ENCODE data around the gene ABCD3. TPM values are rescaled to one million over a fixed set of nuclear protein-coding genes. Genes with fewer than 3 reads are reported as not detected.

ABCD3 gene
- total and polyA plus RNA-seq, 2 of the 13 experiments (the other 11 are each of a cell fraction or from before 2014, with no cell fraction given), result 27.5 to 166 TPM

DNA sequence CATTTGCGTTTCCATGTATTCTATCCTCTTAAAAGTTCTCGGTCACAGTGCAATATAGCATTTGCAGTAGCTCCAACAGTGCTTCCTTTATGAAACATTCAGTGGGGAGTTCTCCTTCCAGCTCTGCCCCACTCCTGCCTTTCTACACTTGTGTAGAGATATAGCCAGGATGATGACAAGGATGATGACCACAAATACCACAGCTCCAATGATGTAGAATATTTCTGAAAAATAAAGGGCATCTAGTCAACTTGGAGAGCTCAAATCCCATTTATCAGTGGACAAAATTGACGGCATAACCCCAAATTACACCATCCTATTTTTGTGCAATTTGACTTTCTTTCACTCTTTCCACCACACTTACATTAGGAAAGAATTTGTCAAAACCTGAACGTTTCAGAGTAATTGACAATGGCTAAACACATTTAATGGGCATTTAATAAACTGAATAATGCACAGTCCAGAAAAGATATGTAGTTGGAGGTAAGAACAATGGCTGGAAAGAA is 112.2 kb downstream of the ABCD3 start:
- no peak for TF ChIP-seq ZNF614 (CRISPR knock-in tag; IDR thresholded peaks at IDR 0.05; ENCODE audit: borderline replicate concordance)
- TF ChIP-seq, protein P1, sequence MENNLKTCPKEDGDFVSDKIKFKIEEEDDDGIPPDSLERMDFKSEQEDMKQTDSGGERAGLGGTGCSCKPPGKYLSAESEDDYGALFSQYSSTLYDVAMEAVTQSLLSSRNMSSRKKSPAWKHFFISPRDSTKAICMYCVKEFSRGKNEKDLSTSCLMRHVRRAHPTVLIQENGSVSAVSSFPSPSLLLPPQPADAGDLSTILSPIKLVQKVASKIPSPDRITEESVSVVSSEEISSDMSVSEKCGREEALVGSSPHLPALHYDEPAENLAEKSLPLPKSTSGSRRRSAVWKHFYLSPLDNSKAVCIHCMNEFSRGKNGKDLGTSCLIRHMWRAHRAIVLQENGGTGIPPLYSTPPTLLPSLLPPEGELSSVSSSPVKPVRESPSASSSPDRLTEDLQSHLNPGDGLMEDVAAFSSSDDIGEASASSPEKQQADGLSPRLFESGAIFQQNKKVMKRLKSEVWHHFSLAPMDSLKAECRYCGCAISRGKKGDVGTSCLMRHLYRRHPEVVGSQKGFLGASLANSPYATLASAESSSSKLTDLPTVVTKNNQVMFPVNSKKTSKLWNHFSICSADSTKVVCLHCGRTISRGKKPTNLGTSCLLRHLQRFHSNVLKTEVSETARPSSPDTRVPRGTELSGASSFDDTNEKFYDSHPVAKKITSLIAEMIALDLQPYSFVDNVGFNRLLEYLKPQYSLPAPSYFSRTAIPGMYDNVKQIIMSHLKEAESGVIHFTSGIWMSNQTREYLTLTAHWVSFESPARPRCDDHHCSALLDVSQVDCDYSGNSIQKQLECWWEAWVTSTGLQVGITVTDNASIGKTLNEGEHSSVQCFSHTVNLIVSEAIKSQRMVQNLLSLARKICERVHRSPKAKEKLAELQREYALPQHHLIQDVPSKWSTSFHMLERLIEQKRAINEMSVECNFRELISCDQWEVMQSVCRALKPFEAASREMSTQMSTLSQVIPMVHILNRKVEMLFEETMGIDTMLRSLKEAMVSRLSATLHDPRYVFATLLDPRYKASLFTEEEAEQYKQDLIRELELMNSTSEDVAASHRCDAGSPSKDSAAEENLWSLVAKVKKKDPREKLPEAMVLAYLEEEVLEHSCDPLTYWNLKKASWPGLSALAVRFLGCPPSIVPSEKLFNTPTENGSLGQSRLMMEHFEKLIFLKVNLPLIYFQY (CRISPR knock-in tag; IDR thresholded peaks at IDR 0.05; ENCODE audit: borderline replicate concordance), result no peak
- TF ChIP-seq, protein P2, sequence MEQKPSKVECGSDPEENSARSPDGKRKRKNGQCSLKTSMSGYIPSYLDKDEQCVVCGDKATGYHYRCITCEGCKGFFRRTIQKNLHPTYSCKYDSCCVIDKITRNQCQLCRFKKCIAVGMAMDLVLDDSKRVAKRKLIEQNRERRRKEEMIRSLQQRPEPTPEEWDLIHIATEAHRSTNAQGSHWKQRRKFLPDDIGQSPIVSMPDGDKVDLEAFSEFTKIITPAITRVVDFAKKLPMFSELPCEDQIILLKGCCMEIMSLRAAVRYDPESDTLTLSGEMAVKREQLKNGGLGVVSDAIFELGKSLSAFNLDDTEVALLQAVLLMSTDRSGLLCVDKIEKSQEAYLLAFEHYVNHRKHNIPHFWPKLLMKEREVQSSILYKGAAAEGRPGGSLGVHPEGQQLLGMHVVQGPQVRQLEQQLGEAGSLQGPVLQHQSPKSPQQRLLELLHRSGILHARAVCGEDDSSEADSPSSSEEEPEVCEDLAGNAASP (CRISPR knock-in tag; IDR thresholded peaks at IDR 0.05; ENCODE audit: borderline replicate concordance), result no peak
- TF ChIP-seq NR3C1 (CRISPR knock-in tag; IDR thresholded peaks at IDR 0.05), result no peak
- no peak for TF ChIP-seq THAP11 (CRISPR knock-in tag; IDR thresholded peaks at IDR 0.05)
- no peak for TF ChIP-seq NR2F2 (IDR thresholded peaks at IDR 0.05; ENCODE audit: borderline replicate concordance, low read depth)
- TF ChIP-seq DMAP1 (CRISPR knock-in tag; IDR thresholded peaks at IDR 0.05), result no peak
- TF ChIP-seq KLF6 (CRISPR knock-in tag; IDR thresholded peaks at IDR 0.05), result no peak
- no peaks in the 10 kb centered on the region for H3K79me2 ChIP-seq (ENCODE audit: insufficient read depth, low read length)
- intact Hi-C loops (cut with micrococcal nuclease; ENCODE audit: unreplicated experiment) (no loop called here), in situ Hi-C loops (cut with HindIII; ENCODE audit: extremely low pct_ligation_motif_present, low pct_unique_long_range_greater_than_20kb) (loop anchor here (25.0 kb wide), 1 partner anchor 507 kb away; no protein-coding TSS in a partner anchor)
- no peak for ATAC-seq
- FAIRE-seq, result no peak
- H3K9me3 ChIP-seq (ENCODE audit: low read length), result no peaks in the 10 kb centered on the region
- H3K9ac ChIP-seq (ENCODE audit: insufficient read depth, low read depth, low read length), result no peak overlapping the region
- H2AFZ ChIP-seq (ENCODE audit: low read length), result no peak overlapping the region
- 88% methylated on average over 4 of the region's 4 CpGs for WGBS (ENCODE audit: low lambda C conversion rate)
- no peaks in the 10 kb centered on the region for H3K27me3 ChIP-seq (ENCODE audit: control insufficient read depth in 1 of 2, insufficient read depth in 2 of 2, low read length in 2 of 2)
- no peak overlapping the region for H3K27ac ChIP-seq (ENCODE audit: extremely low read length, insufficient read depth, low read length)
- no peaks in the 10 kb centered on the region for H4K20me1 ChIP-seq (ENCODE audit: insufficient read depth, low read length)
- ChIA-PET POLR2A (no interaction called here), CTCF (ENCODE audit: low intra/inter-chr PET ratio, low total read pairs) (no interaction called here)
- H3K36me3 ChIP-seq (replicated peaks in 1 of 2; ENCODE audit: control insufficient read depth in 1 of 2, insufficient read depth in 2 of 2, low read length in 2 of 2), result peaks cover 5 to 20% of the 10 kb centered on the region in 2 experiments
- no peak overlapping the region for H3K4me3 ChIP-seq (replicated peaks in 1 of 3; ENCODE audit: insufficient read depth in 1 of 3, low read depth in 2 of 3, low read length in 3 of 3)
- peaks cover 4% of the 10 kb centered on the region for H3K4me1 ChIP-seq (ENCODE audit: insufficient read depth, low read length)
- no peak for DNase-seq (ENCODE audit: low spot score)
- H3K4me2 ChIP-seq (ENCODE audit: low read depth, low read length), result no peak overlapping the region
- BruUV-seq (replicated peaks), result no TSS peak

Data from HepG2 (cell line).